ENCODE results near the gene TARDBP.
"Not testable (repeated sequence)": the region's sequence is repeated elsewhere in the genome, so short reads cannot be mapped to it uniquely, and the experiment has no call there.

Gene TARDBP

GRCh38 chr1:11042995-11043874, 30.8 kb downstream of the TARDBP start:
- TF ChIP-seq CTCF (conservative IDR thresholded peaks at IDR 0.05; ENCODE audit: low read depth, low read length), result no peak
- H3K4me3 ChIP-seq (ENCODE audit: low read depth, low read length), result no peak overlapping the region
- no peak for DNase-seq (ENCODE audit: low read depth)

GRCh38 chr1:11044086-11044848, 31.8 kb downstream of the TARDBP start:
- no peak overlapping the region for H3K4me3 ChIP-seq (ENCODE audit: low read depth, low read length)
- no peak for DNase-seq (ENCODE audit: low read depth)
- no peak for TF ChIP-seq CTCF (conservative IDR thresholded peaks at IDR 0.05; ENCODE audit: low read depth, low read length)

- no peak overlapping the region for H3K4me3 ChIP-seq (ENCODE audit: low read depth, low read length)
- DNase-seq (ENCODE audit: low read depth), result no peak
- no peak for TF ChIP-seq CTCF (conservative IDR thresholded peaks at IDR 0.05; ENCODE audit: low read depth, low read length)
Measured at GRCh38 chr1:11044849-11045427, 32.5 kb downstream of the TARDBP start.

GRCh38 chr1:11045428-11046269, 33.2 kb downstream of the TARDBP start:
- TF ChIP-seq CTCF (conservative IDR thresholded peaks at IDR 0.05; ENCODE audit: low read depth, low read length), result no peak
- H3K4me3 ChIP-seq (ENCODE audit: low read depth, low read length), result no peak overlapping the region
- no peak for DNase-seq (ENCODE audit: low read depth)

- TF ChIP-seq CTCF (conservative IDR thresholded peaks at IDR 0.05; ENCODE audit: low read depth, low read length), result no peak
- H3K4me3 ChIP-seq (ENCODE audit: low read depth, low read length), result no peak overlapping the region
- no peak for DNase-seq (ENCODE audit: low read depth)
Measured at GRCh38 chr1:11046270-11046566, 33.8 kb downstream of the TARDBP start.

GRCh38 chr1:11046625-11047365, 34.3 kb downstream of the TARDBP start, which contains the start of gene MASP2:
Gene MASP2, minus strand, starts transcription at chr1:11047239. Its CDS starts 32 bp downstream, at chr1:11047207.
- no peak within 1 kb of the TSS for H3K4me3 ChIP-seq (ENCODE audit: low read depth, low read length)
- no peak for DNase-seq (ENCODE audit: low read depth)
- TF ChIP-seq CTCF (conservative IDR thresholded peaks at IDR 0.05; ENCODE audit: low read depth, low read length), result no peak

- H3K4me3 ChIP-seq (ENCODE audit: low read depth, low read length); DNase-seq (ENCODE audit: low read depth): not testable (repeated sequence)
Measured at GRCh38 chr1:11051121-11051520, 38.7 kb downstream of the TARDBP start.

Data from choroid plexus epithelial cell (primary cell).